Measurements from ENCODE around the gene SH3GL3.

Gene SH3GL3

DNA sequence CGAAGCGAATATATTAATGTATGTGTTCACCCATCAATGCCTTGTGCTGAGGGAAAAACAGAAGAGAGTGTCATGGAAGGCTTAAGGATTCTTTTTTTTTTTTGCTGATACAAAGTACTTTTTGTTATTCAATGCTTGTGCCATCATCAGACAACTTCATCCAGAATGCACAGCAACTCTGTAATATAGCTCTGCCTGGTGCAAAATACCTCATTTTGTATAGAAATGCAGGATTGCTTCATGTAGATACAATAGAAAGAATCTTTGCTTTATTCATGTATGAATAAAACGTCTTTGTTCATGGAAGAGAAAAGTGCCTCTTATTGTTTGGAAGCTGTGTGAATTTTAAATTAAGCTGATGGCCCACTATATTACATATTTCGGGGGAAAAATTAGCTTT, 62.9 kb downstream of the SH3GL3 start:
- DNase-seq (ENCODE audit: low spot score) = no peak

- no peak for DNase-seq (ENCODE audit: low spot score)
These were observed 65.3 kb downstream of the SH3GL3 start for GRCh38 chr15:83512459-83512858.

- no peak for DNase-seq (ENCODE audit: low spot score)
These were observed 67.4 kb downstream of the SH3GL3 start for GRCh38 chr15:83514584-83514983.

GRCh38 chr15:83515164-83515563, 68.0 kb downstream of the SH3GL3 start:
- no peak for DNase-seq (ENCODE audit: low spot score)

- peak; percentile 5 for DNase-seq (ENCODE audit: low spot score)
These were observed 69.8 kb downstream of the SH3GL3 start for GRCh38 chr15:83516935-83517334.

GRCh38 chr15:83526319-83526718, 79.2 kb downstream of the SH3GL3 start:
- DNase-seq (ENCODE audit: low spot score) = no peak

GRCh38 chr15:83533410-83533962, 86.3 kb downstream of the SH3GL3 start:
- no peak for DNase-seq (ENCODE audit: low spot score)

DNA sequence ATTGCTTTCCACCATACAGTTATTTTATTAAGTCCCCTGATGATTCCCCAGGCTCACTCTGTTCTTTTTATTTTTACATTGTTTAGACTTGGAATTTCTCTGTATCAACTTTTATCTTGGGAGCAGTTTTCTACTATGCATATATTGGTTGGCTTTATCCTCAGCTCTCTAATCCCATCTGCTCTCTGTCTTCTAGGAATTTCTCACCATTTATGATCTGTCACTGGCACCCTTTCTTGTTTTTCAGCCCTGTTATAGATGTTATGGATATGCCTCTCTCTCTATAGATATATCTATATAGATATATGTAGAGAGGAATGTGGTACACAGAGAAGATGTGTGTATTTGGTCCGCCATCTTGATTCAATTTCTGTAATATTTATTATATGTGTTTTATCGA, 90.5 kb downstream of the SH3GL3 start:
- no peak for DNase-seq (ENCODE audit: low spot score)

- no peak for DNase-seq (ENCODE audit: low spot score)
These were observed 91.5 kb downstream of the SH3GL3 start for GRCh38 chr15:83538682-83539081.

DNA sequence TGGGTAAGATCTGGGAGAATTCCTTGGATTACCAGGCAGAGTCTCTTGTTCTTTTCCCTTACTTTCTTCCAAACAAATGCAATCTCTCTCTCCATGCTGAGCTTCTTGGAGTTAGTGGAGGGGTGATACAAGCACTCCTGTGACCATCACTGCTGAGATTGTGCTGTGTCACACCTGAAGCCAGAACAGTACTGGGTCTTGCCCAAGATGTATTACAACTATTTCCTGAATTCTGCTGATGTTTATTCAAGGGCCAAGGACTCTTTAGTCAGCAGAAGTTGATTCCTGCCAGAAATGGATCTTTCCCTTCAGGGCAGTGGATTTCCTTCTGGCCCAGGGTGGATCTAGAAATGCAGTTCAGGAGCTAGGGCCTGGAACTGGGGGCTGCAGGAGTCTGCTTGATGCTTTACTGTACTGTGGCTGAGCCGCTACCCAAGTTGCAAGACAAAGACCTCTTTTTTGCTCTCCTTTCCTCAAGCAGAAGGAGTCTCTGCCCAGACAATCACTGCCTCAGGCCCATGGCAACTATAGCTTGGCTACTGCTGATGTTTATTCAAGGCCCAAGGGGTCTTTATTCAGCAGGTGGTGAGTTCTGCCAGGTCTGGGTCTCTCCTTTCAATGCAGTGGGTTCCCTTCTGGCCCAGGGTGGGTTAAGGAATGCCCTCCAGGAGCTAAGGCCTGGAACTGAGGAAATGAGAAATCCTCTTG, 98.8 kb downstream of the SH3GL3 start:
- DNase-seq (ENCODE audit: low spot score) = no peak

DNA sequence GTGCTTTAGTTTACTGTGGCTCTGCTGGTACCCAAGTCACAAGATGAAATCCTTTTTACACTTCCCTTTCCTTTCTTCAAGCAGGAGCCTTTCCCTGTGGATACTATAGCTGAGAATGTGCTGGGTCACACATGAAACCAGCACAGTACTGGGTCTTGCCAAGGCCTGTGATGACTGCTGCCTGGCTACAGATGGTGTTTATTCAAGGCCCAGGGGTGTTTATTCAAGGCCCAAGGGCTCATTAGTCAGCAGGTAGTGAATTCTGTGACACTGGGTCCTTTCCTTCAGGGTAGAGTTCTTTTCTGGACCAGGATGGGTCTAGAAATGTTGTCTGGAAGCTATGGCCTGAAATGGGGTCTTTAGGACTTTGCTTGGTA, 99.4 kb downstream of the SH3GL3 start:
- DNase-seq (ENCODE audit: low spot score) = no peak

- no peak for DNase-seq (ENCODE audit: low spot score)
These were observed 100.0 kb downstream of the SH3GL3 start for GRCh38 chr15:83547168-83547567.

DNA sequence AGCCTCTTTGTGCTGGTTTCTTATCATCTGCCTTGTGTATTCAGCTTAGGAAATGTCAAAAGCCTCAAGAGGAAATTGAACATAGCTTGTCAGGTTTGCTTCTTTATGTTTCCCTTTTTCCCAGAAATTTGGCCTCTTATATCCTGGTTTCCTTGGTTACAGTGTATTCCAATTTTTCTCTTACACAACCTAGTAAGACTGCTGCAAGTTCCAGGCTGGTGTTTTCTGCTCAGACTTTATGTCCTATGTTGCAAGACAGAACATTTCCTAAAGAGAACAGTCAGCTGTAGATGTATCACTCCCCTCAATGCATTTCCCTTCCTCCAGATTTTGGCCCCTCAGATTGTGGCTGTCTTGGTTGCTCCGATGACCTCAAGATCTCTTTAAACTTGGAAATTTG, 102.5 kb downstream of the SH3GL3 start:
- no peak for DNase-seq (ENCODE audit: low spot score)

- DNase-seq (ENCODE audit: low spot score) = no peak
These were observed 107.4 kb downstream of the SH3GL3 start for GRCh38 chr15:83554558-83554957.

GRCh38 chr15:83555383-83555782, 108.2 kb downstream of the SH3GL3 start:
- DNase-seq (ENCODE audit: low spot score) = no peak

GRCh38 chr15:83556068-83556467, 108.9 kb downstream of the SH3GL3 start:
- no peak for DNase-seq (ENCODE audit: low spot score)

DNA sequence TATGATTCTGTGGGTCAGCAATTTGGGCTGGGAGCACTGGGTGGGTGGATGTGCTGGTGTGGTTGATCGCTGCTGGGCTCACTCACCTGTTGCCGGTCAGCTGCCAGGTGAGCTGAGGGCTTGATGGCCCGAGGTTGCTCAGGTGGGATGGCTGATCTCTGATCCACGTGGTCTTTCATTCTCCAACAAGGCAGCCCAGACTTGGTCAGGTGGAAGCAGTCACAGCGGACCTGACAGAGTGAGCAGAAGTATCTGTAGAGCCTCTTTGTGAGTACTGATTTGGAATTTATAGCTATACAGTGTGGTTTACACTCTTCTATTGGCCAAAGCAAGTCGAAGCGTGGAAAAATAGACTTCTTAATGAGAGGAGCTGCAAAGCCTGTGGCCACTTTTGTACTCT, 109.6 kb downstream of the SH3GL3 start:
- DNase-seq (ENCODE audit: low spot score) = no peak

DNA sequence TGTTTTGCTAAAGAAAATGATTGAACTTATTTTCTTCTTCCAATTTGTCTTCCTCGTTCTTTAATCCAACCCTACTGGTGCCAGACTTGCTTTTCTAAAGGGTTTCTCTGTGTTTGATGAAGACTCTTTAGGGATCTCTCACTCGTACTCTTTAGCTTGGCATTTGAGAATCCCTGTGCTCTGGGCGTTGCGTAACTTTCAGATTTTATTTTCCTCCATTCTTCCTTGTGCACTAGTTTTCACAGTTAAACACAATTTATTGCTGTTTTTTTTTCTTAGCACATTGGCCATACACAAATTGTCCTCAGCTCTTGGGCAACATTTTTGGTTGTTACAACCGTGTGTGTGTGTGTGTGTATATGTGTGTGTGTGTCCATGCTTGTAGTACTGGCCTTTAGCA, 111.0 kb downstream of the SH3GL3 start:
- no peak for DNase-seq (ENCODE audit: low spot score)

DNA sequence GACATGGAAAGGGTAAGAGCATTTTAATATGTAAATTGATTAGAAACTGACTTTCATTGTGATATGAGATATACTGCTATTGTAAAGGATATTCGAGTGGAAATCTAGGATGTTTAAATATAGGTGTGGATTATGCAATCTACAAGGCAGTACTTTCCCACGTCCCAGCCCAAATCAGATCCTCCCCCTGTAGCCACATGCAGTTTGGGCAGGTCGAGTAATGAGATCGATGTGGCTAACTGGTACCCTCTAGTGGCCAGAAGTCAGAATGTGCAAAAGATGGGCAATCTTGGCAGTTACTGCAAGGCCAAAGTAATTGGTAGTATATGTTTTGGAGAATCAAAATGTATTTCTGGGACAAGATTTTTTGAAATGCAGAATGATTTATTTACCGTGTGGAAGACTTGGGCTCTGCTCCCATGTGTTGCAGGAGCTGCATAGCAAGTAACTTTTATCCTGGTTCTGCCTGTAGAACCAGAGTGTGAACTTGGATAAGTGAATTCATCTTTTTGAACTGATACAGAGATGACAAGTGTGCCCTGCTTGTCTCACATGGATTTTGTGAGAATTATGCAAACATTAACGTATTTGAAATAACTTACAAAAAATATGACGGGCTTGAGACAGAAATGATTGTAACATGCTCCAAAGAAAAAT, 112.3 kb downstream of the SH3GL3 start:
- DNase-seq (ENCODE audit: low spot score) = peak; percentile 43

DNA sequence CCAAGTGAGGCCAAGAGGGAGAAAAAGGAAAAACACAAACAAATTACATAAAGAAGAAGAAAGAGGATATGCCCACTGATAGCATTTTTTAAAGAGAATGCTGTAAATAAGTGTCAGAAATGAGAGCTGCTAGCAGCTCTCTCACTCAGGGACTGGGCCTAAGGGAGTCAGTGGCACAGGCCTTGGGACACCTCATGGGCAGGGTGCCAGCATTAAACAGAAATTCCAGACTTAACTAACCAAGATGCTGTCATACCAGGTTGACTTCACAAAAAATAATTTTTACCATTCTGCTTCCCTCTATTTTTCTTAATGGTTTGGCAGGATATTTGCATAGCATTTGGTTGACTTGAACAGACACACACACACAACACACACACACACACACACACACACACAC, 114.5 kb downstream of the SH3GL3 start:
- DNase-seq (ENCODE audit: low spot score) = no peak

GRCh38 chr15:83565138-83565537, 118.0 kb downstream of the SH3GL3 start:
- DNase-seq (ENCODE audit: low spot score) = no peak

- DNase-seq (ENCODE audit: low spot score) = no peak
These were observed 118.5 kb downstream of the SH3GL3 start for GRCh38 chr15:83565553-83566159.

- no peak for DNase-seq (ENCODE audit: low spot score)
These were observed 120.2 kb downstream of the SH3GL3 start for GRCh38 chr15:83567318-83567717.
